ENCODE results near the gene QPCT. TPM values are rescaled to one million over a fixed set of nuclear protein-coding genes. Genes with fewer than 3 reads are reported as not detected.
"Not testable (repeated sequence)": the region's sequence is repeated elsewhere in the genome, so short reads cannot be mapped to it uniquely, and the experiment has no call there.

QPCT gene
- total RNA-seq, 1 donor from 2014 or later: 52.3 TPM

- H3K4me3 ChIP-seq (ENCODE audit: low read depth, low read length): no peak overlapping the region
- no peak for TF ChIP-seq CTCF (conservative IDR thresholded peaks at IDR 0.05; ENCODE audit: low read depth, low read length)
- no peak for DNase-seq (ENCODE audit: low read depth)
Observed at GRCh38 chr2:37412231-37412630, 67.8 kb downstream of the QPCT start.

GRCh38 chr2:37413911-37414469, 69.6 kb downstream of the QPCT start:
- H3K4me3 ChIP-seq (ENCODE audit: low read depth, low read length); DNase-seq (ENCODE audit: low read depth): not testable (repeated sequence)

GRCh38 chr2:37414470-37414949, 70.1 kb downstream of the QPCT start:
- H3K4me3 ChIP-seq (ENCODE audit: low read depth, low read length): no peak overlapping the region
- TF ChIP-seq CTCF (conservative IDR thresholded peaks at IDR 0.05; ENCODE audit: low read depth, low read length): peak; percentile 96
- peak; percentile 23 for DNase-seq (ENCODE audit: low read depth)

- peak; percentile 33 for TF ChIP-seq CTCF (conservative IDR thresholded peaks at IDR 0.05; ENCODE audit: low read depth, low read length)
- DNase-seq (ENCODE audit: low read depth): no peak
- H3K4me3 ChIP-seq (ENCODE audit: low read depth, low read length): no peak overlapping the region
Observed at GRCh38 chr2:37415128-37415820, 70.8 kb downstream of the QPCT start.

- DNase-seq (ENCODE audit: low read depth): no peak
- TF ChIP-seq CTCF (conservative IDR thresholded peaks at IDR 0.05; ENCODE audit: low read depth, low read length): no peak
- no peak overlapping the region for H3K4me3 ChIP-seq (ENCODE audit: low read depth, low read length)
Observed at GRCh38 chr2:37417321-37417720, 72.9 kb downstream of the QPCT start.

GRCh38 chr2:37418956-37419355, 74.5 kb downstream of the QPCT start:
- no peak for TF ChIP-seq CTCF (conservative IDR thresholded peaks at IDR 0.05; ENCODE audit: low read depth, low read length)
- H3K4me3 ChIP-seq (ENCODE audit: low read depth, low read length): no peak overlapping the region
- no peak for DNase-seq (ENCODE audit: low read depth)

- no peak for DNase-seq (ENCODE audit: low read depth)
- H3K4me3 ChIP-seq (ENCODE audit: low read depth, low read length): no peak overlapping the region
- no peak for TF ChIP-seq CTCF (conservative IDR thresholded peaks at IDR 0.05; ENCODE audit: low read depth, low read length)
Observed at GRCh38 chr2:37421686-37422085, 77.3 kb downstream of the QPCT start.

Data from epithelial cell of proximal tubule (primary cell).